Measurements from ENCODE around the gene SNRNP35. TPM values are rescaled to one million over a fixed set of nuclear protein-coding genes. Genes with fewer than 3 reads are reported as not detected.

Gene SNRNP35
- total RNA-seq, 3 donors from 2014 or later (not counting 1 experiment from before 2014, with no cell fraction given), result 25.6 to 34.8 (median 28.7) TPM

GRCh38 chr12:123488539-123489230 is 30.7 kb downstream of the SNRNP35 start:
- Mint-ChIP-seq H3K36me3 (no peaks in the 10 kb centered on the region), H3K4me1 (peaks cover 13 to 14% of the 10 kb centered on the region in 2 donors), H3K9me3 (no peaks in the 10 kb centered on the region), H3K27ac (no peak overlapping the region), H3K27me3 (ENCODE audit: low read depth in 2 of 2) (no peaks in the 10 kb centered on the region), H3K4me3 (no peak overlapping the region)
- intact Hi-C loops (cut with micrococcal nuclease), result no loop called here
- ATAC-seq (no peak), DNase-seq (no peak)
- no peaks in the 10 kb centered on the region for H3K9me3 ChIP-seq (ENCODE audit: control insufficient read depth, insufficient read depth, low read length)
- no peak for TF ChIP-seq CTCF (IDR thresholded peaks at IDR 0.05)
- WGBS (ENCODE audit: insufficient coverage), result 93% methylated on average over 20 of the region's 20 CpGs
- no peaks in the 10 kb centered on the region for H3K36me3 ChIP-seq (ENCODE audit: control insufficient read depth, insufficient read depth, low read length)
- no peak overlapping the region for H3K27ac ChIP-seq (ENCODE audit: low read length)
- no peaks in the 10 kb centered on the region for H3K27me3 ChIP-seq (ENCODE audit: control insufficient read depth, insufficient read depth, low read length)
- no peak overlapping the region for H3K4me3 ChIP-seq (ENCODE audit: low read length)
- H3K4me1 ChIP-seq (ENCODE audit: control insufficient read depth, insufficient read depth, low read length), result peaks cover 8% of the 10 kb centered on the region

GRCh38 chr12:123489580-123489979 is 31.6 kb downstream of the SNRNP35 start:
- TF ChIP-seq CTCF (IDR thresholded peaks at IDR 0.05), result no peak
- Histone ChIP-seq H3K27ac (ENCODE audit: low read length) (no peak overlapping the region), H3K9me3 (ENCODE audit: control insufficient read depth, insufficient read depth, low read length) (no peaks in the 10 kb centered on the region), H3K4me1 (ENCODE audit: control insufficient read depth, insufficient read depth, low read length) (no peaks in the 10 kb centered on the region), H3K27me3 (ENCODE audit: control insufficient read depth, insufficient read depth, low read length) (no peaks in the 10 kb centered on the region), H3K4me3 (ENCODE audit: low read length) (no peak overlapping the region), H3K36me3 (ENCODE audit: control insufficient read depth, insufficient read depth, low read length) (no peaks in the 10 kb centered on the region)
- H3K4me1 Mint-ChIP-seq, result peaks cover 4 to 5% of the 10 kb centered on the region in 2 donors
- intact Hi-C loops (cut with micrococcal nuclease), result no loop called here
- H3K36me3 Mint-ChIP-seq, result no peaks in the 10 kb centered on the region
- no peaks in the 10 kb centered on the region for H3K9me3 Mint-ChIP-seq
- 97% methylated on average over 6 of the region's 6 CpGs for WGBS (ENCODE audit: insufficient coverage)
- ATAC-seq (no peak), DNase-seq (no peak)
- H3K4me3 Mint-ChIP-seq, result no peak overlapping the region
- H3K27ac Mint-ChIP-seq, result no peak overlapping the region
- H3K27me3 Mint-ChIP-seq (ENCODE audit: low read depth in 2 of 2), result no peaks in the 10 kb centered on the region

GRCh38 chr12:123490089-123490488 is 32.1 kb downstream of the SNRNP35 start:
- H3K4me3 ChIP-seq (ENCODE audit: low read length), result no peak overlapping the region
- no peak for TF ChIP-seq CTCF (IDR thresholded peaks at IDR 0.05)
- no peaks in the 10 kb centered on the region for H3K4me1 ChIP-seq (ENCODE audit: control insufficient read depth, insufficient read depth, low read length)
- 86% methylated on average over 5 of the region's 5 CpGs for WGBS (ENCODE audit: insufficient coverage)
- Mint-ChIP-seq H3K36me3 (no peaks in the 10 kb centered on the region), H3K9me3 (no peaks in the 10 kb centered on the region), H3K4me3 (no peak overlapping the region), H3K27me3 (ENCODE audit: low read depth in 2 of 2) (no peaks in the 10 kb centered on the region), H3K27ac (no peak overlapping the region), H3K4me1 (no peaks in the 10 kb centered on the region)
- no peak overlapping the region for H3K27ac ChIP-seq (ENCODE audit: low read length)
- no peak for ATAC-seq
- H3K9me3 ChIP-seq (ENCODE audit: control insufficient read depth, insufficient read depth, low read length), result no peaks in the 10 kb centered on the region
- H3K36me3 ChIP-seq (ENCODE audit: control insufficient read depth, insufficient read depth, low read length), result no peaks in the 10 kb centered on the region
- intact Hi-C loops (cut with micrococcal nuclease), result no loop called here
- DNase-seq, result no peak
- H3K27me3 ChIP-seq (ENCODE audit: control insufficient read depth, insufficient read depth, low read length), result no peaks in the 10 kb centered on the region

GRCh38 chr12:123491056-123491455 is 33.1 kb downstream of the SNRNP35 start:
- Mint-ChIP-seq H3K36me3 (no peaks in the 10 kb centered on the region), H3K27me3 (ENCODE audit: low read depth in 2 of 2) (no peaks in the 10 kb centered on the region), H3K9me3 (no peaks in the 10 kb centered on the region), H3K4me3 (no peak overlapping the region), H3K27ac (no peak overlapping the region), H3K4me1 (no peaks in the 10 kb centered on the region)
- ATAC-seq (no peak), DNase-seq (no peak)
- no peak overlapping the region for H3K27ac ChIP-seq (ENCODE audit: low read length)
- no peak for TF ChIP-seq CTCF (IDR thresholded peaks at IDR 0.05)
- no peak overlapping the region for H3K4me3 ChIP-seq (ENCODE audit: low read length)
- H3K27me3 ChIP-seq (ENCODE audit: control insufficient read depth, insufficient read depth, low read length), result no peaks in the 10 kb centered on the region
- H3K36me3 ChIP-seq (ENCODE audit: control insufficient read depth, insufficient read depth, low read length), result no peaks in the 10 kb centered on the region
- WGBS (ENCODE audit: insufficient coverage), result 91% methylated on average over 11 of the region's 11 CpGs
- H3K9me3 ChIP-seq (ENCODE audit: control insufficient read depth, insufficient read depth, low read length), result no peaks in the 10 kb centered on the region
- intact Hi-C loops (cut with micrococcal nuclease), result no loop called here
- no peaks in the 10 kb centered on the region for H3K4me1 ChIP-seq (ENCODE audit: control insufficient read depth, insufficient read depth, low read length)
